Measurements from ENCODE around the gene DUSP28.

DUSP28 gene

GRCh38 chr2:240588006-240588655, 28.0 kb downstream of the DUSP28 start:
- DNase-seq = no peak

DNA sequence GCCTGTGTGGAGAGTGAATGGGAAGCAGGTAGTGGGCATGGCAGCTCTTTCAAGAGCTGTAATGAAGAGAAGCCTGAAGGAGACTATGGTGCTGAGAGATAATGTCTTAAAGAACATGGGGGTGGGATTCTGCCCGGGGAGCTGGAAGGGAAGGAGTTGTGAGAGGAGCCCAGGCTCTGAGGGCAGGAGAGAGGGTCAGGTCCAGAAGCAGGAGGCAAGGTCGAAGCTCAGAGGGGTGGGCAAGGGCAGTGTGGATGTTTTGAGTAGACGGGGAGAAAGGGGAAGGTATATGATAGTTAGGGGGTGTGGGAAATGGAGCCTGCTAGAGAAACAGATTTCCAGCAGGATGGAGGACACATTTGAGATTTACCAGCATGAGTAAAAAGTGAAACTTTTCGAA, 28.5 kb downstream of the DUSP28 start:
- no peak for DNase-seq

- DNase-seq = no peak
Measured at GRCh38 chr2:240589375-240589774, 29.2 kb downstream of the DUSP28 start.

DNA sequence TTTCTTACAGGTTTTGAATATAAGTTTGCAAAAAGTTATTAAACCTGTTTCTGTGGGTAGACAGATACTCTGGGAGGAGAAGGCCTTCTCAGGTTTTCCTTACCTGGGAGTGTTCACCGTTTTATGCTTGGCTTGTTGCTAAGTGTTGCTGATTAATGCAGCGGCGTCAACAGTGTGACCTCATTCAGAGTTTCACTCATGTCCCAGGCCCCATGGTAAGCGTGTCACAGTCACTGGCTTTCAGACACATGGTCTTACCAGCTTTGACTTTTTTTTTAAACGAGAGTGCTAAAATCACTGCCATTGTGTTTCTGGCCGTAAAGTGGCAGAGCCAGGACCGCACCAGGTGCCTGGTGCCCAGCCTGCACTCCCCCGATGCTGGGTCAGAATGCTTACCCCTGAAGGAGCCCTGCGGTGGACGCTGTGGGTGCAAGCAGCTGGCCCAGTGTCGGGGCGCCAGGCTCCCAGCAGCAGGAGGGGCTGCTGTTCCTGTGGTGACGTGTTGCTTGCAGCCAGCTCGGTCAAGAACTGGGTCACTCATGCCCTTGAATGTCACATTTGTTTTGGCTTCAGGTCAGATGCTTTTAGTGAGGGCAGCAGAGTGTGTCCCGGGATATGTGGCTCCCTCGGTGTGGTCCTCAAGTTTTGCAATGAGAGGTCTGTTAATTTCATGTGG, 29.8 kb downstream of the DUSP28 start:
- DNase-seq = no peak

GRCh38 chr2:240590681-240591111, 30.5 kb downstream of the DUSP28 start:
- no peak for DNase-seq

DNA sequence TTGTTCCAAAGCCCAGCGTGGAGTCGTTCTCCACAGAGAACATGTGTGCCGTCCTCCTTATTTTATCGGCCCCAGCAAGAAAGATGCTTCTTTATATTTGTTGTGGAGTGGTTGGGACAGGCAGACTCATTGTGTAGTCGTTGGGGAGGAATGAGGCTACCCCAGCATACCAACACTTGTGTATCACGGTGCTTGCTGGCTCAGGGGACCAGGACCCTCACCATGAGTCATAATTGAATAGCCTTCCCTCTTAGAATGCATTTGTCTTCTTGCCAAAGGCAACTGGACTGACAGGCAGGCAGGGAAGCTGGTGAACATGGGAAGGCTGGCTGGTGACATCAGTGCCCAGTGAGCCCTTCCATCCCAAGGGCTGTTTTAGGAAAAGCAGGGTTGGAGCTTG, 31.1 kb downstream of the DUSP28 start:
- DNase-seq = no peak

DNA sequence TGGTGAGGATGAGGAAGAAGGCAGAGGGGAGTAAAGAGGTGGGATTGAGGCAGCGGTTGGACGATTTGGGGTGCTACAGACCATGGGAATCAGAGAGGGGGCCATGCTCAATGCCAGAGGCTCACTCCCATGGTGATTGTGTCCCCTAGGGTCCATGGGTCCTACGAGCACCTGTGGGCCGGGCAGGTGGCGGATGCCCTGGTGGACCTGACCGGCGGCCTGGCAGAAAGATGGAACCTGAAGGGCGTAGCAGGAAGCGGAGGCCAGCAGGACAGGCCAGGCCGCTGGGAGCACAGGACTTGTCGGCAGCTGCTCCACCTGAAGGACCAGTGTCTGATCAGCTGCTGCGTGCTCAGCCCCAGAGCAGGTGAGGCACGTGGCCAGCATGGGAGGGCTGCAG, 31.6 kb downstream of the DUSP28 start:
- DNase-seq = no peak

- no peak for DNase-seq
Measured at GRCh38 chr2:240593026-240593702, 33.0 kb downstream of the DUSP28 start.

- no peak for DNase-seq
Measured at GRCh38 chr2:240593703-240594451, 33.7 kb downstream of the DUSP28 start.

GRCh38 chr2:240594511-240595380, 34.6 kb downstream of the DUSP28 start:
- no peak for DNase-seq

DNA sequence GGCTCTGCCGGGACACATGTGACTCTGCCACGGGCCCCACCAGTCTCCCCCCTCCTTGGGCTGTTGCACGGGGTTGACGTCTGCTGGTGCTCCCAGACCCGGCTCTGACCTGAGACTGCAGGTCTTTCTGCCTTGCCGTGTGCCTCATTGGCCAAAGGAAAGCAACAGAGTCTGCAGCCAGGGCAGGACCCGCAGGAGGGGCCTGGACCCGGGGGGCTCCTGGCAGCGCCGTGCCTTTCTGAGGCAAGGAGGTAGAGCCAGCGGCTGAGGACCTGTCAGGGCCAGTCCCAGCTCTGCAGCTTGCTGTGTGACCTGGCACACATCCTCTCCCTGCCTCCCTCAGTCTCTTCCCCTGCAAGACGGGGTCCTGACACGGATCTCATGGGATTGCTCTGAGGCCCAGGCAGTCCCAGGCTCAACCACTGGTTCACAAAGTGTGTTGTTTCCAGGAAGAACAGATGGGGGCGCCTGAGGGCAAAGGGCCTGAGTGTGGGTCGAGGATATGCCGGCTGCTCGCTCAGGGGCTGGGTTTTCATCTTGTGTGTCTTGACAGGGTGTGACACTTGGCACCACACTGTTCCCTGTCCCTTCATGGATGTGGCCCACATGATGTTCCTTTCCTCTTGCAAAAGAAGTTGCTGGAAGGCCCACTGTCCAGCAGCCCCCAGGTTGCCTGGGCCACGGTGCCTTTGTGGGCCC, 35.4 kb downstream of the DUSP28 start:
- no peak for DNase-seq

DNA sequence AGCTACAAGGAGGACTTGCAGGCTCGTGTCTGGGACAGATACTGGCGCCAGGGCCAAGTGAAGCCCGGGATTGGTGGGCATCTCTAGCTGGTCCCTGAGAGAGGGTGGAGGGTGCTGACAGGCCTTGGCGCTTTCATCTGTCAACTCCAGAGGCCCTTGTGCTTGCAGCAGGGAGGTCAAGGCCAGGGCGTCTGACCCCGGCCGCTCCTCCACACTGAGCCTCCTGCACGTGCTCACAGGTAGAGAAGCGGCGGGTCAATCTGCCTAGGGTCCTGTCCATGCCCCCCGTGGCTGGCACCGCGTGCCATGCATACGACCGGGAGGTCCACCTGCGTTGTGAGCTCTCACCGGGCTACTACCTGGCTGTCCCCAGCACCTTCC, 35.9 kb downstream of the DUSP28 start:
- no peak for DNase-seq

- DNase-seq = no peak
Measured at GRCh38 chr2:240596491-240596931, 36.4 kb downstream of the DUSP28 start.

DNA sequence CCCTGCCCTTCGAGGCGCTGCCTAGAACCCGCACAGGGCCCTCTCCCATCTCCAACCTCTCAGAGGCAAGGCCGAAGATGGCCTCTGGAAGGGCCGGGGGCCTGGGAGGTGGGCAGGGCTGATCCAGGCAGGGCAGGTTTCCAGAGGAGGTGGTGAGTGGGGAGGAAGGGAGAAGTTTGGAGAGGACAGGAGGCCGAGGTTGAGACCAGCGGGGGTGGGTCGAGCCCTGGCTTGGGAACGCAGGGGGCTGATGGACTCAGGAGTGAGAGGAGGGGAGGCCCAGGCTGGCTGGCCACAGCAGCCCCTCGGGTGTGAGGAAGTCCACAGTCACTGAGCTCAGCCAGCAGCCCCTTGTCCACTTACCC, 36.9 kb downstream of the DUSP28 start:
- DNase-seq = no peak

DNA sequence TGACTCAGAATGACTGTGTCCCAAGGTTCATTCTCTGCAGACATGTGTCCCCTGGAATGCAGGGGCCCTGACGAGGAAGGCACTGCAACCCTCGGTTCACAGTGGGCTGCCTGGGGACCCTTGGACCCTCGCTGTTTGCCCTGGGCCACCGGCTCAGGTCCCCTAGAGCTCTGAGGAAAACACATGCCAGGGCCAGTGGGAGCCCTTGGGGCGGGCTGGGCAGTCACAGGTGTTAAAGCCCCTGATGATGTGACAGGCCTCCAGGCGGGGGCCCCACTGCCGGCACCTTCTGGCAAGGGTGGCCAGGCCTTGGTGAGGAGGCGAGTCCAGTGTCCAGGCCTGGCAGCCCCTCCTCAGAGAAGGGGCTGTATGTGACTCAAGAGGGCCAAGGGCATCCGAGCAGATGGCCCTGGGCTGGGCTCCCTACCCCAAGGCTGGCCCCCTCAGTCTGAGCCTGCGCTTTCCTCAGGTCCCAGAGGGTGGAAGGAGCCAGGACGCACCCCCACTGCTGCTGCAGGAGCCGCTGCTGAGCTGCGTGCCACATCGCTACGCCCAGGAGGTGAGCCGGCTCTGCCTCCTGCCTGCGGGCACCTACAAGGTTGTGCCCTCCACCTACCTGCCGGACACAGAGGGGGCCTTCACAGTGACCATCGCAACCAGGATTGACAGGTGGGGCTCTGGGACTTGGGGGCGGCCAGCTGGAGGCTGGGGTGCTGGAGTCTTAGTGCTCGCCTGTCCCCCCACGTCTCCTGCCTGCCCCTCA, 37.4 kb downstream of the DUSP28 start:
- no peak for DNase-seq

DNA sequence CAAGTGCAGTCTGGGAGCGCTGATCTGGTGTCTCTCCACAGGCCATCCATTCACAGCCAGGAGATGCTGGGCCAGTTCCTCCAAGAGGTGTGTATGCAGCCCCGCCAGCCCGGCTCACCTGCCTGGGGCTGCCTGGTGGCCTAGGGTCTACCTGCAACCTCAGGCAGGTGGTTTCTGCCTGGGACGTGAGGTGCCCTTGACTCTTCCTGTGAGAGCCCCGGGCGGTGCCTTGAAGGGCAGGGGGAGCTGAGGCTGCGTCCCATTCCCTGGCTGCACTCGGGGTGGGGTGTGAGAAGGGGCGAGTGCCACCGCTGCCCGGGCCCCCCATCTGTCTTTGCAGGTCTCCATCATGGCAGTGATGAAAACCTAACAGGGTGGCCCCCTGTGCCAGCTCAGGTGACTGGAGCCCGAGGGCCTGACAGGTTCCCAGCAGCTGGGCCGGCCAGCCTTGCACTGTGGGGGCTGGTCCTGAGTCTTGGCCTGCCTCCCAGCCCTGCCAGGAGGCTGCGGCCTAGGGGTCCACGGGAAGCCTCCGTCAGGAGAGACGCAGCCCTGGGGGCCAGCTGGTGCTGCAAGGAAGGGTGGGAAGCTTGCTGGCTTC, 38.3 kb downstream of the DUSP28 start:
- DNase-seq = no peak

- DNase-seq = no peak
Measured at GRCh38 chr2:240599141-240599583, 39.0 kb downstream of the DUSP28 start.

GRCh38 chr2:240600451-240600961, 40.3 kb downstream of the DUSP28 start:
- no peak for DNase-seq

GRCh38 chr2:240601061-240601830, 41.1 kb downstream of the DUSP28 start:
- DNase-seq = no peak

- DNase-seq = no peak
Measured at GRCh38 chr2:240601831-240602160, 41.6 kb downstream of the DUSP28 start.
